Measurements from ENCODE around the gene UBE4B. TPM values are rescaled to one million over a fixed set of nuclear protein-coding genes. Genes with fewer than 3 reads are reported as not detected.

Gene UBE4B
- total and polyA plus RNA-seq, 10 of the 15 experiments (the other 5 are each of a cell fraction or from before 2014, with no cell fraction given): 2.9 to 32.6 (median 20.7) TPM

DNA sequence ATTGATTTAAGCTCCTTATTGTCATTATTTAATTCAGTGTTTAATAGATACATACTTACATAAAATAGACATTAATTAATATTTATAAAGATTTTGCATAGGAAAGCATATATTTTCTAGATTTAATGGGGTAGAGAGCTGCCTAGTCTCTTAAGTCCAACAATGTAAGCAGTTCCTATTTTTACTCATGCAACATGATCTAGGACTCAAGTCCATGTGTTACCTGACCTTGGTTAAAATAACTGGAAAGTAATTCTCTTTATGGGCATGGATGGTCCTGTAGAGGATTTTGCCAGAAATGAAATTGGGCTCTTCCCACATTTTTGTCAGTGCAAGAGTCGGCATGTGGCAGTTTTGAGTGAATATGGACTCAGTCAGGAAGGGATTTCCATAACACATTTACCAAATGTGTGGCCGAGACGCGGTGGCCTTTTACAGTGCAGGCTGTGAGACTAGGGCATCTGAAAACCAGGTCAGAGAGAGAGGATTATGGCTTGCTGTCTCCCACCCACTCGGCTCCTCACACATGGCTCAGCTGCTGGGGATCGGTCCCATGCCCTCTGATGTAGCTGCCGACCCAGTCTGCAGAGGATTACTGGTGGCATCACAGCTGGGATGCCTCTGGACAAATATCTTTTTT is 171.4 kb downstream of the UBE4B start:
- no peak for FAIRE-seq
- ChIA-PET POLR2A (interaction anchor here (0.6 kb wide), 1 partner anchor 34 kb away, joined by 5 read pairs; no protein-coding TSS in a partner anchor), CTCF (interaction anchor here (1.1 to 1.9 kb wide), 2 partner anchors 14 to 134 kb away, joined by 3 to 7 read pairs; no protein-coding TSS in a partner anchor), RAD21 (ENCODE audit: unreplicated experiment) (no interaction called here), SMC1A (ENCODE audit: uncharacterized antibody, unreplicated experiment) (interaction anchor here (1.4 kb wide), 3 partner anchors 9 to 12 kb away, joined by 3 to 4 read pairs (median 3); no protein-coding TSS in a partner anchor)
- H3K27me3 ChIP-seq (replicated peaks in 1 of 2; ENCODE audit: control insufficient read depth in 2 of 2, insufficient read depth in 2 of 2, low read length in 1 of 2): no peaks in the 10 kb centered on the region; a peak in 1 of 4 replicates
- no peaks in the 10 kb centered on the region for H3K79me2 ChIP-seq (ENCODE audit: control insufficient read depth, insufficient read depth, low read length)
- H3K4me1 ChIP-seq (ENCODE audit: control insufficient read depth, insufficient read depth, low read length): no peaks in the 10 kb centered on the region
- H3K9me3 ChIP-seq (replicated peaks; ENCODE audit: control insufficient read depth, insufficient read depth, low read length): no peaks in the 10 kb centered on the region
- no TSS peak for BruUV-seq (replicated peaks)
- no peak overlapping the region for H3K27ac ChIP-seq (ENCODE audit: control insufficient read depth, insufficient read depth)
- no peak for ATAC-seq
- no peaks in the 10 kb centered on the region for H3K36me3 ChIP-seq (ENCODE audit: control insufficient read depth in 2 of 2, insufficient read depth in 2 of 2, low read length in 1 of 2)
- H3K4me2 ChIP-seq (ENCODE audit: control insufficient read depth, insufficient read depth): no peak overlapping the region
- H2AFZ ChIP-seq (ENCODE audit: control insufficient read depth, low read depth, low read length): no peak overlapping the region
- in situ Hi-C loops (cut with MboI) (no loop called here), intact Hi-C loops (cut with micrococcal nuclease; ENCODE audit: unreplicated experiment) (no loop called here)
- no peak overlapping the region for H3K4me3 ChIP-seq
- WGBS (ENCODE audit: insufficient coverage, insufficient replicate concordance, low lambda C conversion rate, missing lambda C conversion rate): 79% methylated on average over 7 of the region's 7 CpGs
- no peak for DNase-seq (ENCODE audit: low read depth, low spot score)
- no peak overlapping the region for H3K9ac ChIP-seq (ENCODE audit: control insufficient read depth, insufficient read depth, low read length)
- H4K20me1 ChIP-seq (ENCODE audit: control insufficient read depth, insufficient read depth): no peaks in the 10 kb centered on the region
- TF ChIP-seq, protein P1, sequence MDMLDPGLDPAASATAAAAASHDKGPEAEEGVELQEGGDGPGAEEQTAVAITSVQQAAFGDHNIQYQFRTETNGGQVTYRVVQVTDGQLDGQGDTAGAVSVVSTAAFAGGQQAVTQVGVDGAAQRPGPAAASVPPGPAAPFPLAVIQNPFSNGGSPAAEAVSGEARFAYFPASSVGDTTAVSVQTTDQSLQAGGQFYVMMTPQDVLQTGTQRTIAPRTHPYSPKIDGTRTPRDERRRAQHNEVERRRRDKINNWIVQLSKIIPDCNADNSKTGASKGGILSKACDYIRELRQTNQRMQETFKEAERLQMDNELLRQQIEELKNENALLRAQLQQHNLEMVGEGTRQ (IDR thresholded peaks at IDR 0.05; ENCODE audit: borderline replicate concordance, low read depth, low read length): no peak
- no peak for TF ChIP-seq MTA3 (IDR thresholded peaks at IDR 0.05; ENCODE audit: borderline replicate concordance, low read length)
- TF ChIP-seq STAT3 (IDR thresholded peaks at IDR 0.05; ENCODE audit: low read depth, low read length): no peak
- no peak for TF ChIP-seq CREB1 (IDR thresholded peaks at IDR 0.05; ENCODE audit: low read depth)
- TF ChIP-seq, protein P2, sequence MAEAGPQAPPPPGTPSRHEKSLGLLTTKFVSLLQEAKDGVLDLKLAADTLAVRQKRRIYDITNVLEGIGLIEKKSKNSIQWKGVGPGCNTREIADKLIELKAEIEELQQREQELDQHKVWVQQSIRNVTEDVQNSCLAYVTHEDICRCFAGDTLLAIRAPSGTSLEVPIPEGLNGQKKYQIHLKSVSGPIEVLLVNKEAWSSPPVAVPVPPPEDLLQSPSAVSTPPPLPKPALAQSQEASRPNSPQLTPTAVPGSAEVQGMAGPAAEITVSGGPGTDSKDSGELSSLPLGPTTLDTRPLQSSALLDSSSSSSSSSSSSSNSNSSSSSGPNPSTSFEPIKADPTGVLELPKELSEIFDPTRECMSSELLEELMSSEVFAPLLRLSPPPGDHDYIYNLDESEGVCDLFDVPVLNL (IDR thresholded peaks at IDR 0.05; ENCODE audit: low read depth, low read length): no peak
- no peak for TF ChIP-seq SREBF1 (IDR thresholded peaks at IDR 0.05; ENCODE audit: low read length)
- no peak for TF ChIP-seq SMARCA5 (IDR thresholded peaks at IDR 0.05)
- no peak for TF ChIP-seq JUND (IDR thresholded peaks at IDR 0.05; ENCODE audit: low read depth, low read length)
- TF ChIP-seq EZH2 (IDR thresholded peaks at IDR 0.05; ENCODE audit: borderline replicate concordance, control insufficient read depth, low read depth, low read length): no peak
- TF ChIP-seq, protein P3, sequence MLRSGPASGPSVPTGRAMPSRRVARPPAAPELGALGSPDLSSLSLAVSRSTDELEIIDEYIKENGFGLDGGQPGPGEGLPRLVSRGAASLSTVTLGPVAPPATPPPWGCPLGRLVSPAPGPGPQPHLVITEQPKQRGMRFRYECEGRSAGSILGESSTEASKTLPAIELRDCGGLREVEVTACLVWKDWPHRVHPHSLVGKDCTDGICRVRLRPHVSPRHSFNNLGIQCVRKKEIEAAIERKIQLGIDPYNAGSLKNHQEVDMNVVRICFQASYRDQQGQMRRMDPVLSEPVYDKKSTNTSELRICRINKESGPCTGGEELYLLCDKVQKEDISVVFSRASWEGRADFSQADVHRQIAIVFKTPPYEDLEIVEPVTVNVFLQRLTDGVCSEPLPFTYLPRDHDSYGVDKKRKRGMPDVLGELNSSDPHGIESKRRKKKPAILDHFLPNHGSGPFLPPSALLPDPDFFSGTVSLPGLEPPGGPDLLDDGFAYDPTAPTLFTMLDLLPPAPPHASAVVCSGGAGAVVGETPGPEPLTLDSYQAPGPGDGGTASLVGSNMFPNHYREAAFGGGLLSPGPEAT (IDR thresholded peaks at IDR 0.05; ENCODE audit: low read depth): no peak
- TF ChIP-seq, protein P4, sequence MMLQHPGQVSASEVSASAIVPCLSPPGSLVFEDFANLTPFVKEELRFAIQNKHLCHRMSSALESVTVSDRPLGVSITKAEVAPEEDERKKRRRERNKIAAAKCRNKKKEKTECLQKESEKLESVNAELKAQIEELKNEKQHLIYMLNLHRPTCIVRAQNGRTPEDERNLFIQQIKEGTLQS (IDR thresholded peaks at IDR 0.05; ENCODE audit: borderline replicate concordance, extremely low read depth, low read depth, low read length): no peak
- TF ChIP-seq, protein P5, sequence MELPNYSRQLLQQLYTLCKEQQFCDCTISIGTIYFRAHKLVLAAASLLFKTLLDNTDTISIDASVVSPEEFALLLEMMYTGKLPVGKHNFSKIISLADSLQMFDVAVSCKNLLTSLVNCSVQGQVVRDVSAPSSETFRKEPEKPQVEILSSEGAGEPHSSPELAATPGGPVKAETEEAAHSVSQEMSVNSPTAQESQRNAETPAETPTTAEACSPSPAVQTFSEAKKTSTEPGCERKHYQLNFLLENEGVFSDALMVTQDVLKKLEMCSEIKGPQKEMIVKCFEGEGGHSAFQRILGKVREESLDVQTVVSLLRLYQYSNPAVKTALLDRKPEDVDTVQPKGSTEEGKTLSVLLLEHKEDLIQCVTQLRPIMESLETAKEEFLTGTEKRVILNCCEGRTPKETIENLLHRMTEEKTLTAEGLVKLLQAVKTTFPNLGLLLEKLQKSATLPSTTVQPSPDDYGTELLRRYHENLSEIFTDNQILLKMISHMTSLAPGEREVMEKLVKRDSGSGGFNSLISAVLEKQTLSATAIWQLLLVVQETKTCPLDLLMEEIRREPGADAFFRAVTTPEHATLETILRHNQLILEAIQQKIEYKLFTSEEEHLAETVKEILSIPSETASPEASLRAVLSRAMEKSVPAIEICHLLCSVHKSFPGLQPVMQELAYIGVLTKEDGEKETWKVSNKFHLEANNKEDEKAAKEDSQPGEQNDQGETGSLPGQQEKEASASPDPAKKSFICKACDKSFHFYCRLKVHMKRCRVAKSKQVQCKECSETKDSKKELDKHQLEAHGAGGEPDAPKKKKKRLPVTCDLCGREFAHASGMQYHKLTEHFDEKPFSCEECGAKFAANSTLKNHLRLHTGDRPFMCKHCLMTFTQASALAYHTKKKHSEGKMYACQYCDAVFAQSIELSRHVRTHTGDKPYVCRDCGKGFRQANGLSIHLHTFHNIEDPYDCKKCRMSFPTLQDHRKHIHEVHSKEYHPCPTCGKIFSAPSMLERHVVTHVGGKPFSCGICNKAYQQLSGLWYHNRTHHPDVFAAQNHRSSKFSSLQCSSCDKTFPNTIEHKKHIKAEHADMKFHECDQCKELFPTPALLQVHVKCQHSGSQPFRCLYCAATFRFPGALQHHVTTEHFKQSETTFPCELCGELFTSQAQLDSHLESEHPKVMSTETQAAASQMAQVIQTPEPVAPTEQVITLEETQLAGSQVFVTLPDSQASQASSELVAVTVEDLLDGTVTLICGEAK (IDR thresholded peaks at IDR 0.05; ENCODE audit: borderline replicate concordance): no peak
- no peak for TF ChIP-seq ESRRA (IDR thresholded peaks at IDR 0.05; ENCODE audit: low read length)
- no peak for TF ChIP-seq ZSCAN29 (IDR thresholded peaks at IDR 0.05)
